Liver (tissue), 3 donors: Measurements from ENCODE around the gene MTFR1L.

Source experiments
- FOXA1 ChIP-seq: IDR thresholded peaks from 2 replicates; pipeline ENCODE4 v1.6.1; 2016; ENCODE audit warnings: antibody characterized with exemption
- JUND ChIP-seq, 2 donors: IDR thresholded peaks; 2 replicates each; pipeline ENCODE4 v1.6.1; 2016; ENCODE audit warnings: antibody characterized with exemption in 2 of 2
- NR2F2 ChIP-seq: IDR thresholded peaks from 2 replicates; pipeline ENCODE4 v1.6.1; 2016; ENCODE audit warnings: antibody characterized with exemption
- RAD21 ChIP-seq, 2 donors: IDR thresholded peaks; 2 replicates each; pipeline ENCODE4 v1.6.1; 2016; ENCODE audit warnings: antibody characterized with exemption in 2 of 2, mild to moderate bottlenecking in 2 of 2
- TAF1 ChIP-seq: conservative IDR thresholded peaks from 2 replicates; pipeline ENCODE4 v1.6.1; 2016; ENCODE audit warnings: antibody characterized with exemption, mild to moderate bottlenecking
- TF ChIP-seq, protein P1 (sequence below): fragments of 150-350 bp; IDR thresholded peaks from 2 replicates; pipeline ENCODE4 v1.5.1; 2017; ENCODE audit warnings: improper control_type of control experiment, low read depth, low read length; ENCODE audit not compliant: missing input control
- TF ChIP-seq, protein P2 (sequence below): IDR thresholded peaks from 2 replicates; pipeline ENCODE4 v1.6.1; 2016; ENCODE audit warnings: antibody characterized with exemption, mild to moderate bottlenecking
- donor health status: healthy.
- donor health status: healthy.

DNA sequence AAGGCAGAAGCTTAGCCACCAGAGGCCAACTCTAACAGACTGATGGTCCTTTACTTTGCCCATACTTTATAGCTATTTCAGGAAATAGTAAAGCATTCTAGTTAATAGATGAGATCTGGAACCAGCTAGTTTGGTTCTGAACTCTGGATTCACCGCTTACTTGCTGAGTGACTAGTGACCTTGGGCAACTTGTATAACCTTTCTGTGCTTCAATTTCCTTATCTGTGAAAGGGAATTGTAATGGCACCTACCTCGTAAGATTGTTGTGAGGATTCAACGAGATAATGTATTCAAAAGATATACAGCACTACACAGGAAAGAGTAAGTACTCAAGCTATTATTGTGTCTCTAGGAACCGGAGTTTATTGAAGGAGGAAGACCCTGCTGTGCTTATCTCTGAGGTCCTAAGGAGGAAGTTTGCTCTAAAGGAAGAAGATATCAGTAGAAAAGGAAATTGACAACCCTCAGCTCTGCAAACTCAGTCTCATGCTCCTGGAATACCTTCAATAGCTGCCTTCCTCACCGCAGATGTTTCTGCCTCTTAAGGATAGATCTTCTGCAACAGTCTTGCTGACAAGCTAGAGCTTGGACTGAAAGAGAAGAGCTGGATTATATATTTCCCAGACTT, 11.9 kb downstream of the MTFR1L start:
- TF ChIP-seq NR2F2 (no peak), JUND (IDR thresholded peaks at IDR 0.05) (no peak), RAD21 (IDR thresholded peaks at IDR 0.05) (no peak), TAF1 (no peak), FOXA1 (no peak)
- TF ChIP-seq, protein P1, sequence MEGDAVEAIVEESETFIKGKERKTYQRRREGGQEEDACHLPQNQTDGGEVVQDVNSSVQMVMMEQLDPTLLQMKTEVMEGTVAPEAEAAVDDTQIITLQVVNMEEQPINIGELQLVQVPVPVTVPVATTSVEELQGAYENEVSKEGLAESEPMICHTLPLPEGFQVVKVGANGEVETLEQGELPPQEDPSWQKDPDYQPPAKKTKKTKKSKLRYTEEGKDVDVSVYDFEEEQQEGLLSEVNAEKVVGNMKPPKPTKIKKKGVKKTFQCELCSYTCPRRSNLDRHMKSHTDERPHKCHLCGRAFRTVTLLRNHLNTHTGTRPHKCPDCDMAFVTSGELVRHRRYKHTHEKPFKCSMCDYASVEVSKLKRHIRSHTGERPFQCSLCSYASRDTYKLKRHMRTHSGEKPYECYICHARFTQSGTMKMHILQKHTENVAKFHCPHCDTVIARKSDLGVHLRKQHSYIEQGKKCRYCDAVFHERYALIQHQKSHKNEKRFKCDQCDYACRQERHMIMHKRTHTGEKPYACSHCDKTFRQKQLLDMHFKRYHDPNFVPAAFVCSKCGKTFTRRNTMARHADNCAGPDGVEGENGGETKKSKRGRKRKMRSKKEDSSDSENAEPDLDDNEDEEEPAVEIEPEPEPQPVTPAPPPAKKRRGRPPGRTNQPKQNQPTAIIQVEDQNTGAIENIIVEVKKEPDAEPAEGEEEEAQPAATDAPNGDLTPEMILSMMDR: no peak
- TF ChIP-seq, protein P2, sequence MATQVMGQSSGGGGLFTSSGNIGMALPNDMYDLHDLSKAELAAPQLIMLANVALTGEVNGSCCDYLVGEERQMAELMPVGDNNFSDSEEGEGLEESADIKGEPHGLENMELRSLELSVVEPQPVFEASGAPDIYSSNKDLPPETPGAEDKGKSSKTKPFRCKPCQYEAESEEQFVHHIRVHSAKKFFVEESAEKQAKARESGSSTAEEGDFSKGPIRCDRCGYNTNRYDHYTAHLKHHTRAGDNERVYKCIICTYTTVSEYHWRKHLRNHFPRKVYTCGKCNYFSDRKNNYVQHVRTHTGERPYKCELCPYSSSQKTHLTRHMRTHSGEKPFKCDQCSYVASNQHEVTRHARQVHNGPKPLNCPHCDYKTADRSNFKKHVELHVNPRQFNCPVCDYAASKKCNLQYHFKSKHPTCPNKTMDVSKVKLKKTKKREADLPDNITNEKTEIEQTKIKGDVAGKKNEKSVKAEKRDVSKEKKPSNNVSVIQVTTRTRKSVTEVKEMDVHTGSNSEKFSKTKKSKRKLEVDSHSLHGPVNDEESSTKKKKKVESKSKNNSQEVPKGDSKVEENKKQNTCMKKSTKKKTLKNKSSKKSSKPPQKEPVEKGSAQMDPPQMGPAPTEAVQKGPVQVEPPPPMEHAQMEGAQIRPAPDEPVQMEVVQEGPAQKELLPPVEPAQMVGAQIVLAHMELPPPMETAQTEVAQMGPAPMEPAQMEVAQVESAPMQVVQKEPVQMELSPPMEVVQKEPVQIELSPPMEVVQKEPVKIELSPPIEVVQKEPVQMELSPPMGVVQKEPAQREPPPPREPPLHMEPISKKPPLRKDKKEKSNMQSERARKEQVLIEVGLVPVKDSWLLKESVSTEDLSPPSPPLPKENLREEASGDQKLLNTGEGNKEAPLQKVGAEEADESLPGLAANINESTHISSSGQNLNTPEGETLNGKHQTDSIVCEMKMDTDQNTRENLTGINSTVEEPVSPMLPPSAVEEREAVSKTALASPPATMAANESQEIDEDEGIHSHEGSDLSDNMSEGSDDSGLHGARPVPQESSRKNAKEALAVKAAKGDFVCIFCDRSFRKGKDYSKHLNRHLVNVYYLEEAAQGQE: no peak
